ENCODE measurements around the gene KLHL25.
A peak's percentile ranks its signal among the peaks of the same experiment; 100 is the strongest.

The KLHL25 gene

GRCh38 chr15:85794598-85795336 is at the start of gene KLHL25:
KLHL25 (minus strand) TSS chr15:85794925; CDS start chr15:85769810, 25,115 bp downstream.
- no peaks in the 10 kb centered on the region for H3K9me3 ChIP-seq (ENCODE audit: insufficient read depth, low read length, severe bottlenecking)
- H3K27ac ChIP-seq (ENCODE audit: low read length) = peak within 1 kb of the TSS; percentile 69
- no peak for TF ChIP-seq EZH2 (IDR thresholded peaks at IDR 0.05; ENCODE audit: borderline replicate concordance, low read depth, low read length, severe bottlenecking)
- no peak for TF ChIP-seq CTCF (IDR thresholded peaks at IDR 0.05; ENCODE audit: borderline replicate concordance, extremely low read depth, low read length, poor library complexity, severe bottlenecking)
- H3K79me2 ChIP-seq (ENCODE audit: insufficient read depth, low read length) = peaks cover 35% of the 10 kb centered on the region
- H3K9ac ChIP-seq (ENCODE audit: low read depth, low read length) = peak within 1 kb of the TSS; percentile 81
- DNase-seq (peak; percentile 93), ATAC-seq (ENCODE audit: insufficient read depth, low read depth) (peak; percentile 96)
- peaks cover 23% of the 10 kb centered on the region for H4K20me1 ChIP-seq (ENCODE audit: insufficient read depth, low read length)
- H3K27me3 ChIP-seq (ENCODE audit: insufficient read depth, low read length, poor library complexity) = no peaks in the 10 kb centered on the region
- H3K4me1 ChIP-seq (ENCODE audit: insufficient read depth, low read length) = peaks cover 31% of the 10 kb centered on the region
- H2AFZ ChIP-seq (ENCODE audit: low read depth, low read length) = peak within 1 kb of the TSS; percentile 81
- H3K4me2 ChIP-seq (ENCODE audit: insufficient read depth, low read length) = peak within 1 kb of the TSS; percentile 99
- no peaks in the 10 kb centered on the region for H3K36me3 ChIP-seq (ENCODE audit: insufficient read depth, low read length)
- peak within 1 kb of the TSS; percentile 88 to 98 for H3K4me3 ChIP-seq (ENCODE audit: low read depth in 1 of 2, low read length in 2 of 2)

- Histone ChIP-seq H3K4me3 (ENCODE audit: low read depth in 1 of 2, low read length in 2 of 2) (peak overlapping the region in 1 of 2 experiments; percentile 48; a peak in 1 of 4 replicates), H3K4me2 (ENCODE audit: insufficient read depth, low read length) (peak overlapping the region; percentile 65), H3K9ac (ENCODE audit: low read depth, low read length) (no peak overlapping the region), H3K4me1 (ENCODE audit: insufficient read depth, low read length) (peaks cover 9% of the 10 kb centered on the region; the same call in 1 of the 2 replicates), H3K36me3 (ENCODE audit: insufficient read depth, low read length) (no peaks in the 10 kb centered on the region), H2AFZ (ENCODE audit: low read depth, low read length) (peak overlapping the region; percentile 38; the same call in 1 of the 2 replicates), H3K27ac (ENCODE audit: low read length) (no peak overlapping the region), H3K27me3 (ENCODE audit: insufficient read depth, low read length, poor library complexity) (no peaks in the 10 kb centered on the region), H3K79me2 (ENCODE audit: insufficient read depth, low read length) (no peaks in the 10 kb centered on the region), H4K20me1 (ENCODE audit: insufficient read depth, low read length) (no peaks in the 10 kb centered on the region), H3K9me3 (ENCODE audit: insufficient read depth, low read length, severe bottlenecking) (no peaks in the 10 kb centered on the region)
- TF ChIP-seq EZH2 (IDR thresholded peaks at IDR 0.05; ENCODE audit: borderline replicate concordance, low read depth, low read length, severe bottlenecking) = no peak
- no peak for TF ChIP-seq CTCF (IDR thresholded peaks at IDR 0.05; ENCODE audit: borderline replicate concordance, extremely low read depth, low read length, poor library complexity, severe bottlenecking)
- ATAC-seq (ENCODE audit: insufficient read depth, low read depth) = no peak
- DNase-seq = no peak
Measured at GRCh38 chr15:85840802-85841152, 46.1 kb upstream of the KLHL25 start.

- Histone ChIP-seq H3K27me3 (ENCODE audit: insufficient read depth, low read length, poor library complexity) (no peaks in the 10 kb centered on the region), H3K79me2 (ENCODE audit: insufficient read depth, low read length) (no peaks in the 10 kb centered on the region), H3K4me3 (ENCODE audit: low read depth in 1 of 2, low read length in 2 of 2) (peak overlapping the region in 1 of 2 experiments; percentile 48; a peak in 2 of 4 replicates), H2AFZ (ENCODE audit: low read depth, low read length) (peak overlapping the region; percentile 53), H3K9me3 (ENCODE audit: insufficient read depth, low read length, severe bottlenecking) (no peaks in the 10 kb centered on the region), H3K4me2 (ENCODE audit: insufficient read depth, low read length) (peak overlapping the region; percentile 65), H3K4me1 (ENCODE audit: insufficient read depth, low read length) (peaks cover 9% of the 10 kb centered on the region; the same call in 1 of the 2 replicates), H3K36me3 (ENCODE audit: insufficient read depth, low read length) (no peaks in the 10 kb centered on the region), H3K27ac (ENCODE audit: low read length) (no peak overlapping the region), H3K9ac (ENCODE audit: low read depth, low read length) (peak overlapping the region; percentile 5; the same call in 1 of the 2 replicates), H4K20me1 (ENCODE audit: insufficient read depth, low read length) (no peaks in the 10 kb centered on the region)
- TF ChIP-seq EZH2 (IDR thresholded peaks at IDR 0.05; ENCODE audit: borderline replicate concordance, low read depth, low read length, severe bottlenecking) (no peak), CTCF (IDR thresholded peaks at IDR 0.05; ENCODE audit: borderline replicate concordance, extremely low read depth, low read length, poor library complexity, severe bottlenecking) (peak; percentile 85)
- ATAC-seq (ENCODE audit: insufficient read depth, low read depth) (peak; percentile 98), DNase-seq (peak; percentile 75)
Measured at GRCh38 chr15:85840079-85840801, 45.5 kb upstream of the KLHL25 start.
